Astrocyte (in vitro differentiated cells and primary cell): ENCODE data around the gene NECAP2. TPM values are rescaled to one million over a fixed set of nuclear protein-coding genes. Genes with fewer than 3 reads are reported as not detected.
A peak's percentile ranks its signal among the peaks of the same experiment; 100 is the strongest.
"Not testable (repeated sequence)": the region's sequence is repeated elsewhere in the genome, so short reads cannot be mapped to it uniquely, and the experiment has no call there.

Source experiments
- DNase-seq: peaks from one replicate; pipeline ENCODE4 v3.0.0-alpha.2; 2010; ENCODE audit warnings: low read depth
- FAIRE-seq: peaks from 2 replicates; lab custom pipeline; 2011; peaks lifted over from hg19 to GRCh38; lab: Jason Lieb, UNC
- H2AFZ ChIP-seq: 2 replicates; pipeline ENCODE4 v1.6.0; 2012; ENCODE audit warnings: low read depth, low read length, inconsistent platforms
- H3K27ac ChIP-seq: 2 replicates; pipeline ENCODE4 v1.5.1; 2011; ENCODE audit warnings: low read depth, low read length, inconsistent platforms
- H3K27me3 ChIP-seq: 2 replicates; pipeline ENCODE4 v1.6.0; 2011; ENCODE audit warnings: low read length, inconsistent platforms; ENCODE audit not compliant: insufficient read depth
- H3K36me3 ChIP-seq: 2 replicates; pipeline ENCODE4 v1.5.1; 2011; ENCODE audit warnings: low read length, inconsistent platforms; ENCODE audit not compliant: insufficient read depth
- H3K4me1 ChIP-seq: 2 replicates; pipeline ENCODE4 v1.5.1; 2011; ENCODE audit warnings: low read length, inconsistent platforms; ENCODE audit not compliant: insufficient read depth
- H3K4me2 ChIP-seq: 2 replicates; pipeline ENCODE4 v1.6.0; 2012; ENCODE audit warnings: low read length, inconsistent platforms
- H3K4me3 ChIP-seq: 2 replicates; pipeline ENCODE4 v1.5.1; 2011; ENCODE audit warnings: low read depth, mild to moderate bottlenecking, low read length, inconsistent platforms; ENCODE audit not compliant: insufficient read depth
- H3K79me2 ChIP-seq: 2 replicates; pipeline ENCODE4 v1.6.0; 2012; ENCODE audit warnings: mild to moderate bottlenecking, low read length, inconsistent platforms; ENCODE audit not compliant: insufficient read depth
- H3K9ac ChIP-seq: 2 replicates; pipeline ENCODE4 v1.6.0; 2012; ENCODE audit warnings: mild to moderate bottlenecking, low read length, inconsistent platforms
- H3K9me3 ChIP-seq: 2 replicates; pipeline ENCODE4 v1.5.1; 2012; ENCODE audit warnings: low read depth, mild to moderate bottlenecking, low read length, inconsistent platforms; ENCODE audit not compliant: insufficient read depth
- H4K20me1 ChIP-seq: 2 replicates; pipeline ENCODE4 v1.6.0; 2012; ENCODE audit warnings: low read length, inconsistent platforms; ENCODE audit not compliant: insufficient read depth
- H3K27ac Mint-ChIP-seq: one replicate; pipeline ENCODE4 v1.8.0; 2021; ENCODE audit warnings: mild to moderate bottlenecking, mixed read lengths; ENCODE audit not compliant: unreplicated experiment
- H3K27me3 Mint-ChIP-seq: one replicate; pipeline ENCODE4 v1.8.0; 2021; ENCODE audit warnings: low read depth, mixed read lengths; ENCODE audit not compliant: unreplicated experiment
- H3K36me3 Mint-ChIP-seq: one replicate; pipeline ENCODE4 v1.8.0; 2021; ENCODE audit warnings: low read depth, mixed read lengths; ENCODE audit not compliant: unreplicated experiment
- H3K4me1 Mint-ChIP-seq: one replicate; pipeline ENCODE4 v1.8.0; 2021; ENCODE audit warnings: low read depth, mixed read lengths; ENCODE audit not compliant: unreplicated experiment
- H3K4me3 Mint-ChIP-seq: one replicate; pipeline ENCODE4 v1.8.0; 2021; ENCODE audit warnings: mild to moderate bottlenecking, moderate library complexity, mixed read lengths; ENCODE audit not compliant: unreplicated experiment
- H3K9me3 Mint-ChIP-seq: one replicate; pipeline ENCODE4 v1.8.0; 2021; ENCODE audit warnings: mild to moderate bottlenecking, mixed read lengths; ENCODE audit not compliant: unreplicated experiment
- CTCF ChIP-seq: IDR thresholded peaks from 2 replicates; pipeline ENCODE4 v1.5.1; 2011; ENCODE audit warnings: low read depth, mild to moderate bottlenecking, inconsistent platforms, low read length, moderate library complexity; ENCODE audit not compliant: insufficient read depth
- EZH2 ChIP-seq: IDR thresholded peaks from 2 replicates; pipeline ENCODE4 v1.6.1; 2012; ENCODE audit warnings: mild to moderate bottlenecking, low read length, inconsistent platforms; ENCODE audit not compliant: insufficient read depth
- total RNA-seq: library from RNA; stranded (reverse); gene quantifications from 2 replicates; pipeline ENCODE4 v1.2.1, GENCODE V29; 2021

Gene NECAP2
- total RNA-seq, 1 donor from 2014 or later: 80.9 TPM

- Histone ChIP-seq H3K36me3 (no peaks in the 10 kb centered on the region), H3K4me1 (no peaks in the 10 kb centered on the region), H3K4me2 (peak overlapping the region; percentile 99), H3K27ac (peak overlapping the region; percentile 68), H4K20me1 (no peaks in the 10 kb centered on the region), H3K4me3 (peak overlapping the region; percentile 93), H3K79me2 (peaks cover under 1% of the 10 kb centered on the region), H2AFZ (peak overlapping the region; percentile 100), H3K9me3 (no peaks in the 10 kb centered on the region), H3K27me3 (no peaks in the 10 kb centered on the region), H3K9ac (peak overlapping the region; percentile 88)
- Mint-ChIP-seq H3K4me1 (peaks cover 6% of the 10 kb centered on the region), H3K36me3 (no peaks in the 10 kb centered on the region), H3K27ac (no peak overlapping the region), H3K4me3 (peak overlapping the region; percentile 87), H3K27me3 (no peaks in the 10 kb centered on the region), H3K9me3 (no peaks in the 10 kb centered on the region)
- DNase-seq (peak; percentile 59), FAIRE-seq (no peak)
- TF ChIP-seq CTCF (no peak), EZH2 (no peak)
These were observed 58.3 kb downstream of the NECAP2 start for GRCh38 chr1:16498573-16499413.

- not testable (repeated sequence) for H3K27me3 ChIP-seq, H3K27ac Mint-ChIP-seq, H3K9ac ChIP-seq, FAIRE-seq, H3K27ac ChIP-seq, H3K4me1 Mint-ChIP-seq, DNase-seq, H3K36me3 Mint-ChIP-seq, H3K79me2 ChIP-seq, H3K9me3 ChIP-seq, H4K20me1 ChIP-seq, H3K9me3 Mint-ChIP-seq, H3K27me3 Mint-ChIP-seq, H3K4me2 ChIP-seq, H3K4me1 ChIP-seq, H3K36me3 ChIP-seq, H3K4me3 ChIP-seq, H2AFZ ChIP-seq
- H3K4me3 Mint-ChIP-seq: peak overlapping the region; percentile 84
These were observed 59.9 kb downstream of the NECAP2 start for GRCh38 chr1:16500466-16500865.

- not testable (repeated sequence) for H3K79me2 ChIP-seq, H3K9me3 ChIP-seq, H3K36me3 Mint-ChIP-seq, H2AFZ ChIP-seq, DNase-seq, H3K36me3 ChIP-seq, H3K4me1 ChIP-seq, H3K4me3 ChIP-seq, H3K27ac ChIP-seq, H3K27me3 Mint-ChIP-seq, FAIRE-seq, H3K27me3 ChIP-seq, H3K9me3 Mint-ChIP-seq, H3K9ac ChIP-seq, H3K27ac Mint-ChIP-seq, H4K20me1 ChIP-seq, H3K4me2 ChIP-seq
- Mint-ChIP-seq H3K4me1 (peaks cover 11% of the 10 kb centered on the region), H3K4me3 (peak overlapping the region; percentile 20)
These were observed 60.5 kb downstream of the NECAP2 start for GRCh38 chr1:16500975-16501374.

GRCh38 chr1:16501446-16501845 lies 60.9 kb downstream of the NECAP2 start:
- not testable (repeated sequence) for H3K27me3 ChIP-seq, H2AFZ ChIP-seq, H3K27me3 Mint-ChIP-seq, H3K36me3 Mint-ChIP-seq, H3K79me2 ChIP-seq, H3K4me2 ChIP-seq, H3K27ac Mint-ChIP-seq, H3K9me3 Mint-ChIP-seq, H3K27ac ChIP-seq, H3K9ac ChIP-seq, FAIRE-seq, H3K36me3 ChIP-seq, DNase-seq, H3K4me3 ChIP-seq, H3K9me3 ChIP-seq, H3K4me1 ChIP-seq, H4K20me1 ChIP-seq, H3K4me3 Mint-ChIP-seq
- H3K4me1 Mint-ChIP-seq: peaks cover 11% of the 10 kb centered on the region
